Adrenal gland (tissue), 12 donors: ENCODE results near the gene CHRM5. TPM values are rescaled to one million over a fixed set of nuclear protein-coding genes. Genes with fewer than 3 reads are reported as not detected.

Experiments used
- DNase-seq, 7 donors: peaks; one replicate each; pipeline ENCODE4 v3.0.0-alpha.2; 2019 to 2020
- H3K27ac ChIP-seq, 5 donors: fragments of 200-600 bp; sonication (generic) in 4 of 5; 1 replicate in 3 of 5; 2 replicates in 2 of 5; pipeline versions ENCODE4 v1.5.1 to v1.8.0; 2016 to 2020; ENCODE audit warnings: mild to moderate bottlenecking in 1 of 5
- H3K27me3 ChIP-seq: fragments of 200-600 bp; 2 replicates; pipeline ENCODE4 v1.8.0; 2021
- H3K36me3 ChIP-seq, 2 donors: fragments of 200-600 bp; replicated peaks in 1 of 2; 1 replicate in 1 of 2; 2 replicates in 1 of 2; pipeline versions ENCODE4 v1.5.1 to v1.8.0; 2018 to 2022
- H3K4me1 ChIP-seq, 2 donors: fragments of 200-600 bp; replicated peaks in 1 of 2; 1 replicate in 1 of 2; 2 replicates in 1 of 2; pipeline versions ENCODE4 v1.5.1 to v1.8.0; 2018 to 2021
- H3K4me3 ChIP-seq, 4 donors: fragments of 200-600 bp; sonication (generic) in 3 of 4; one replicate each; pipeline ENCODE4 v1.5.1; 2016 to 2018
- H3K9me3 ChIP-seq, 3 donors: fragments of 200-600 bp; sonication (generic) in 1 of 3; replicated peaks in 1 of 3; 1 replicate in 2 of 3; 2 replicates in 1 of 3; pipeline versions ENCODE4 v1.5.1 to v1.8.0; 2016 to 2021
- POLR2A ChIP-seq, 2 donors: fragments of 450-650 bp; IDR thresholded peaks; one replicate each; pipeline ENCODE4 v1.6.1; 2017; ENCODE audit warnings: antibody characterized with exemption in 2 of 2, mild to moderate bottlenecking in 2 of 2, moderate library complexity in 1 of 2
- WGBS, 4 donors: extraction: QIAGEN DNeasy Blood & Tissue Kit in 2 of 4; methylation state at CpG; one replicate each; pipeline versions ENCODE4 v1.1.5 to v1.1.7; 2013 to 2017; 5-methylcytosine and 5-hydroxymethylcytosine counted together
- intact Hi-C, 2 donors: fragments of 100-400 bp; cut with DNase I; formaldehyde crosslinking; loops; one replicate each; pipeline versions ENCODE4 v1.14.1 to v1.15.0; 2022 to 2023
- polyA plus RNA-seq, 3 donors: library from polyadenylated mRNA; stranded (reverse); fragments of 200-250 nt in 2 of 3; fragments of 350-450 nt in 1 of 3; fragmentation: Illumina TruSeq in 1 of 3; extraction: RNeasy Lipid Tissue Mini Kit (QIAGEN cat#74804) in 1 of 3; gene quantifications; one replicate each; pipeline ENCODE4 v1.2.3, GENCODE V29; 2013 to 2014
- total RNA-seq, 9 donors: library from RNA; depleted of rRNA in 4 of 9; stranded (reverse); fragments of >200 nt in 4 of 9; fragments of 120-200 nt in 1 of 9; fragmentation: NEBNext Ultra II Directional in 1 of 9; extraction: Animal tissue kit (Norgen Biotek cat#: 25700) in 1 of 9; gene quantifications; one replicate each; pipeline versions ENCODE4 v1.1.0 to v1.2.4, GENCODE V29; 2013 to 2023
- TF ChIP-seq, protein P1 (sequence below), 6 experiments: fragments of 450-650 bp in 4 of 6; fragments of 200-600 bp in 2 of 6; sonication (generic) in 1 of 6; IDR thresholded peaks; 1 replicate in 5 of 6; 2 replicates in 1 of 6; pipeline versions ENCODE4 v1.5.1 to v1.8.0; 2016 to 2021; ENCODE audit warnings: antibody characterized with exemption in 6 of 6, mild to moderate bottlenecking in 2 of 6, moderate library complexity in 1 of 6
- donor health status: healthy with polysubstance abuse.
- donor health status: Bipolar disorder and iron deficiency.
- donor health status: DM: yes; HTN: yes; CAD: no.
- donor health status: DM: no; HTN: no; CAD: no.
- donor health status: DM: no; HTN: no; CAD: no.
- donor health status: DM: yes; HTN: yes; CAD: no.

The CHRM5 gene
- total and polyA plus RNA-seq, 12 donors = under 0.01 to 0.15 TPM; not detected in 10

DNA sequence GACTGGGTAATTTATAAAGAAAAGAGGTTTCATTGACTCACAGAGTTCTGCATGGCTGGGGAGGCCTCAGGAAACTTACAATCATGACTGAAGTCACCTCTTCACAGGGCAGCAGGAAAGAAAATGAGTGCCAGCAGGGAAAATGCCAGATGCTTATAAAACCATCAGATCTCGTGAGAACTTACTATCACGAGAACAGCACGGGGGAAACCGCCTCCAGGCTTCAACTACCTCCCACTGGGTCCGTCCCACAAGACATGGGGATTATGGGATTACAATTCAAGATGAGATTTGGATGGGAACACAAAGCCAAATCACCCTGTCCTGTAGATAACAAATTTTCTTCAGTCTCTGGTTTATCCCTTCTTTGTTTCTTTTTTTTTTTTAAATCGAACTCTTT, 101.7 kb downstream of the CHRM5 start:
- no peak for DNase-seq
- H3K9me3 ChIP-seq = no peaks in the 10 kb centered on the region
- H3K27me3 ChIP-seq = no peaks in the 10 kb centered on the region
- no peak overlapping the region for H3K27ac ChIP-seq
- TF ChIP-seq, protein P1, sequence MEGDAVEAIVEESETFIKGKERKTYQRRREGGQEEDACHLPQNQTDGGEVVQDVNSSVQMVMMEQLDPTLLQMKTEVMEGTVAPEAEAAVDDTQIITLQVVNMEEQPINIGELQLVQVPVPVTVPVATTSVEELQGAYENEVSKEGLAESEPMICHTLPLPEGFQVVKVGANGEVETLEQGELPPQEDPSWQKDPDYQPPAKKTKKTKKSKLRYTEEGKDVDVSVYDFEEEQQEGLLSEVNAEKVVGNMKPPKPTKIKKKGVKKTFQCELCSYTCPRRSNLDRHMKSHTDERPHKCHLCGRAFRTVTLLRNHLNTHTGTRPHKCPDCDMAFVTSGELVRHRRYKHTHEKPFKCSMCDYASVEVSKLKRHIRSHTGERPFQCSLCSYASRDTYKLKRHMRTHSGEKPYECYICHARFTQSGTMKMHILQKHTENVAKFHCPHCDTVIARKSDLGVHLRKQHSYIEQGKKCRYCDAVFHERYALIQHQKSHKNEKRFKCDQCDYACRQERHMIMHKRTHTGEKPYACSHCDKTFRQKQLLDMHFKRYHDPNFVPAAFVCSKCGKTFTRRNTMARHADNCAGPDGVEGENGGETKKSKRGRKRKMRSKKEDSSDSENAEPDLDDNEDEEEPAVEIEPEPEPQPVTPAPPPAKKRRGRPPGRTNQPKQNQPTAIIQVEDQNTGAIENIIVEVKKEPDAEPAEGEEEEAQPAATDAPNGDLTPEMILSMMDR (IDR thresholded peaks at IDR 0.05) = no peak
- TF ChIP-seq POLR2A (IDR thresholded peaks at IDR 0.05) = no peak
- H3K36me3 ChIP-seq = no peaks in the 10 kb centered on the region
- WGBS, 4 donors = 74 to 80% (median 79%) methylated on average over 6 of the region's 6 CpGs
- no peak overlapping the region for H3K4me3 ChIP-seq
- intact Hi-C loops = no loop called here
- no peaks in the 10 kb centered on the region for H3K4me1 ChIP-seq

DNA sequence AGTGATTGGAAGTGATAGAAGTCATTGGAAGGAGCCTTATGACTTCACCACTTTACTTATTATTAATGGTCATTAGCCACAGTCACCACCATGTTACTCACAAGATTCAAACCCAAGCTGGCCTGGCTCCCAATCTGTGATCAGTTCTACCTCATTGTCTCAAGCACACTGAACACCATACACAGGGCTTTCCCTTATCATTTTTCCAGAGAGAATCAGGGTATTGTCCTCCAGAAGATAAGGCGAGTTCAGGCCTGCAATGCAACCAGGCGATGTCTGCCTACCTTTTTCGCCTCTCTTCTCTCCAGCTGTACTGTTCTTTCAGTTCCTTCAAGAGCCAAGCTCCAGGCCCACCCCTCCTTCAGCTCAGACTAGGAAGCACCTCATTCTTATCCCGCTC, 108.5 kb downstream of the CHRM5 start:
- intact Hi-C loops = no loop called here
- H3K27ac ChIP-seq = no peak overlapping the region
- H3K27me3 ChIP-seq = no peaks in the 10 kb centered on the region
- no peaks in the 10 kb centered on the region for H3K9me3 ChIP-seq
- no peak overlapping the region for H3K4me3 ChIP-seq
- no peaks in the 10 kb centered on the region for H3K36me3 ChIP-seq
- WGBS, 4 donors = 91 to 95% (median 94%) methylated on average over 4 of the region's 4 CpGs
- TF ChIP-seq, protein P1 (IDR thresholded peaks at IDR 0.05) = no peak
- TF ChIP-seq POLR2A (IDR thresholded peaks at IDR 0.05) = no peak
- no peaks in the 10 kb centered on the region for H3K4me1 ChIP-seq
- no peak for DNase-seq

DNA sequence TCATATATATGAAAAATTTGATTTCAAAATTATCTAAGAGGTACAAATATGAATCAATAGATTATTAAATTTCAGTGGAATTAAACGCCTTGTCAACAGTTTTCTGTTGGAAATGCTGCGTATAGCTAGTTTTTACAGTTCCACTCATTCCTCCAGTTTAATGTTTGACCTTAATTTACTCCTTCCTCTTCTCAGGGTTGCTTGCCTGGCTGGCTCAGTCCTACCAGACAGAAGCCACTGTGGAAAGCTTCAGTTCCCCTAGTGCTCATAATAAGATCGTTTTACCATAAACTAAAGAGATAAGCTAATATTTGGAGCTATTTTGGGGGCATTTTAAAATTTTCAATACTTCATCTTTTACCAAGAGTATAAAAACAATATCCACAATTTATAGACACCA, 110.6 kb downstream of the CHRM5 start:
- Histone ChIP-seq H3K27ac (no peak overlapping the region), H3K36me3 (peaks cover 0 to 1% of the 10 kb centered on the region in 2 donors), H3K9me3 (no peaks in the 10 kb centered on the region), H3K27me3 (no peaks in the 10 kb centered on the region), H3K4me1 (no peaks in the 10 kb centered on the region), H3K4me3 (no peak overlapping the region)
- no peak for DNase-seq
- WGBS, 4 donors = 82 to 86% (median 84%) methylated on average over 3 of the region's 3 CpGs
- no peak for TF ChIP-seq POLR2A (IDR thresholded peaks at IDR 0.05)
- TF ChIP-seq, protein P1 (IDR thresholded peaks at IDR 0.05) = no peak
- intact Hi-C loops = no loop called here

DNA sequence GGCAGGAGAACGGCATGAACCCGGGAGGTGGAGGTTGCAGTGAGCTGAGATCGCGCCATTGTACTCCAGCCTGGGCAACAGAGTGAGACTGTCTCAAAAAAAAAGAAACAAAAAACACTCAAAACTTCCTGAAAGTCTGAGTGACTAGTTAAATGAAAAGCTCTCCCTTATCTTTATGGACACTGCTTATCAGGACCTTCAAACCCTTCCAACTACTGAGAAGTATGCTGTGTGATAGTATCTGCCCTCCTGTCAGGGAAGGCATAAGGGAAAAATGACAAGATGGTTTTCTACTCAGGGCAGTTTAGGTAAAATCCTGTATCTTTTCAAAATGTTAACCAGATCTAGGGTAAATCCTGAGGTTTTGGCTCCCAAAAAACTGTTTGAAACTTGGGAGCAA, 111.6 kb downstream of the CHRM5 start:
- intact Hi-C loops = no loop called here
- WGBS, 4 donors = 56 to 100% (median 83%) methylated on average over 4 of the region's 4 CpGs
- TF ChIP-seq, protein P1 (IDR thresholded peaks at IDR 0.05) = no peak
- TF ChIP-seq POLR2A (IDR thresholded peaks at IDR 0.05) = no peak

More for the DNA sequence above, 111.6 kb downstream of the CHRM5 start:
- Histone ChIP-seq H3K4me1 (no peaks in the 10 kb centered on the region), H3K27ac (no peak overlapping the region), H3K9me3 (no peaks in the 10 kb centered on the region), H3K4me3 (no peak overlapping the region), H3K36me3 (peaks cover 0 to 9% of the 10 kb centered on the region in 2 donors), H3K27me3 (no peaks in the 10 kb centered on the region)
- no peak for DNase-seq
